Measurements from ENCODE around the gene SLC13A3.

- no peak for TF ChIP-seq EZH2 (IDR thresholded peaks at IDR 0.05; ENCODE audit: borderline replicate concordance, low read length)
- TF ChIP-seq, protein P1, sequence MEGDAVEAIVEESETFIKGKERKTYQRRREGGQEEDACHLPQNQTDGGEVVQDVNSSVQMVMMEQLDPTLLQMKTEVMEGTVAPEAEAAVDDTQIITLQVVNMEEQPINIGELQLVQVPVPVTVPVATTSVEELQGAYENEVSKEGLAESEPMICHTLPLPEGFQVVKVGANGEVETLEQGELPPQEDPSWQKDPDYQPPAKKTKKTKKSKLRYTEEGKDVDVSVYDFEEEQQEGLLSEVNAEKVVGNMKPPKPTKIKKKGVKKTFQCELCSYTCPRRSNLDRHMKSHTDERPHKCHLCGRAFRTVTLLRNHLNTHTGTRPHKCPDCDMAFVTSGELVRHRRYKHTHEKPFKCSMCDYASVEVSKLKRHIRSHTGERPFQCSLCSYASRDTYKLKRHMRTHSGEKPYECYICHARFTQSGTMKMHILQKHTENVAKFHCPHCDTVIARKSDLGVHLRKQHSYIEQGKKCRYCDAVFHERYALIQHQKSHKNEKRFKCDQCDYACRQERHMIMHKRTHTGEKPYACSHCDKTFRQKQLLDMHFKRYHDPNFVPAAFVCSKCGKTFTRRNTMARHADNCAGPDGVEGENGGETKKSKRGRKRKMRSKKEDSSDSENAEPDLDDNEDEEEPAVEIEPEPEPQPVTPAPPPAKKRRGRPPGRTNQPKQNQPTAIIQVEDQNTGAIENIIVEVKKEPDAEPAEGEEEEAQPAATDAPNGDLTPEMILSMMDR (IDR thresholded peaks at IDR 0.05; ENCODE audit: low read length), result no peak
Observed at GRCh38 chr20:46551522-46552381, 99.5 kb downstream of the SLC13A3 start.

Measured in OCI-LY1 (cell line).